Loucy (cell line): ENCODE measurements around the gene ANKS4B.
A peak's percentile ranks its signal among the peaks of the same experiment; 100 is the strongest.

Experiments used
- H2AFZ ChIP-seq: fragments of 200-600 bp; sonication (generic); 2 replicates; pipeline ENCODE4 v1.6.0; 2016; ENCODE audit warnings: antibody characterized with exemption, mild to moderate bottlenecking, low read length, moderate library complexity
- H3F3A ChIP-seq: fragments of 200-600 bp; 2 replicates; pipeline ENCODE4 v1.6.0; 2016; ENCODE audit warnings: antibody characterized with exemption, low read depth, mild to moderate bottlenecking
- H3K27me3 ChIP-seq: fragments of 200-600 bp; sonication (generic); 2 replicates; pipeline ENCODE4 v1.6.1; 2014; ENCODE audit warnings: low read length, mild to moderate bottlenecking; ENCODE audit not compliant: insufficient read depth, poor library complexity, severe bottlenecking
- H3K36me3 ChIP-seq: fragments of 200-600 bp; sonication (generic); 2 replicates; pipeline ENCODE4 v1.6.1; 2016; ENCODE audit warnings: low read length; ENCODE audit not compliant: insufficient read depth
- H3K4me1 ChIP-seq: fragments of 200-600 bp; sonication (generic); 2 replicates; pipeline ENCODE4 v1.5.1; 2014; ENCODE audit warnings: low read length, mild to moderate bottlenecking; ENCODE audit not compliant: insufficient read depth, poor library complexity, severe bottlenecking
- H3K4me2 ChIP-seq: fragments of 200-600 bp; sonication (generic); 2 replicates; pipeline ENCODE4 v1.6.0; 2014; ENCODE audit warnings: antibody characterized with exemption, low read length, low read depth, mild to moderate bottlenecking; ENCODE audit not compliant: poor library complexity, severe bottlenecking
- H3K4me3 ChIP-seq: fragments of 200-600 bp; sonication (generic); 2 replicates; pipeline ENCODE4 v1.5.1; 2014; ENCODE audit warnings: low read length, mild to moderate bottlenecking, mixed read lengths; ENCODE audit not compliant: poor library complexity, severe bottlenecking
- H3K79me2 ChIP-seq: fragments of 200-600 bp; sonication (generic); 2 replicates; pipeline ENCODE4 v1.6.1; 2014; ENCODE audit warnings: low read length; ENCODE audit not compliant: insufficient read depth
- H3K9ac ChIP-seq: fragments of 200-600 bp; sonication (generic); 2 replicates; pipeline ENCODE4 v1.6.0; 2014; ENCODE audit warnings: mild to moderate bottlenecking, low read depth, low read length, moderate library complexity; ENCODE audit not compliant: poor library complexity, severe bottlenecking
- H3K9me2 ChIP-seq: fragments of 200-600 bp; sonication (generic); replicated peaks from 2 replicates; pipeline ENCODE4 v1.6.1; 2016; ENCODE audit warnings: low read depth, low read length, mixed read lengths
- H3K9me3 ChIP-seq: fragments of 200-600 bp; sonication (generic); 2 replicates; pipeline ENCODE4 v1.6.1; 2014; ENCODE audit warnings: mild to moderate bottlenecking, antibody characterized with exemption, low read length, low read depth; ENCODE audit not compliant: insufficient read depth
- H4K20me1 ChIP-seq: fragments of 200-600 bp; sonication (generic); 2 replicates; pipeline ENCODE4 v1.6.0; 2014; ENCODE audit warnings: antibody characterized with exemption, low read length, mild to moderate bottlenecking; ENCODE audit not compliant: insufficient read depth, poor library complexity, severe bottlenecking
- CTCF ChIP-seq: fragments of 200-600 bp; sonication (generic); conservative IDR thresholded peaks from 2 replicates; pipeline ENCODE4 v1.5.1; 2014; ENCODE audit warnings: mild to moderate bottlenecking, antibody characterized with exemption, low read length
- EZH2phosphoT487 ChIP-seq: fragments of 200-600 bp; IDR thresholded peaks from 2 replicates; pipeline ENCODE4 v1.6.1; 2018; ENCODE audit warnings: antibody characterized with exemption, mild to moderate bottlenecking, moderate library complexity, borderline replicate concordance

The ANKS4B gene

GRCh38 chr16:21253470-21253869, 20.0 kb downstream of the ANKS4B start:
- no peak overlapping the region for H3K9ac ChIP-seq
- no peaks in the 10 kb centered on the region for H3K27me3 ChIP-seq
- H3K4me1 ChIP-seq = no peaks in the 10 kb centered on the region
- H3K4me2 ChIP-seq = no peak overlapping the region
- no peaks in the 10 kb centered on the region for H3F3A ChIP-seq
- no peak overlapping the region for H3K4me3 ChIP-seq
- H3K36me3 ChIP-seq = no peaks in the 10 kb centered on the region
- H3K9me2 ChIP-seq = no peaks in the 10 kb centered on the region
- H3K79me2 ChIP-seq = no peaks in the 10 kb centered on the region
- no peak overlapping the region for H2AFZ ChIP-seq
- no peaks in the 10 kb centered on the region for H4K20me1 ChIP-seq
- no peaks in the 10 kb centered on the region for H3K9me3 ChIP-seq
- TF ChIP-seq CTCF (peak; percentile 21; the same call in 1 of the 2 replicates), EZH2phosphoT487 (no peak)

- H3K79me2 ChIP-seq = no peaks in the 10 kb centered on the region
- no peaks in the 10 kb centered on the region for H3K27me3 ChIP-seq
- no peaks in the 10 kb centered on the region for H3K4me1 ChIP-seq
- no peaks in the 10 kb centered on the region for H4K20me1 ChIP-seq
- H3K9me2 ChIP-seq = no peaks in the 10 kb centered on the region
- H3K9ac ChIP-seq = no peak overlapping the region
- no peak overlapping the region for H3K4me3 ChIP-seq
- TF ChIP-seq EZH2phosphoT487 (no peak), CTCF (no peak)
- H3F3A ChIP-seq = no peaks in the 10 kb centered on the region
- no peaks in the 10 kb centered on the region for H3K36me3 ChIP-seq
- no peak overlapping the region for H2AFZ ChIP-seq
- H3K4me2 ChIP-seq = no peak overlapping the region
- H3K9me3 ChIP-seq = no peaks in the 10 kb centered on the region
Observed at GRCh38 chr16:21256636-21257035, 23.1 kb downstream of the ANKS4B start.

- no peaks in the 10 kb centered on the region for H3K9me3 ChIP-seq
- no peak for TF ChIP-seq CTCF
- TF ChIP-seq EZH2phosphoT487 = no peak
- H3K36me3 ChIP-seq = no peaks in the 10 kb centered on the region
- no peaks in the 10 kb centered on the region for H3K79me2 ChIP-seq
- H3K9ac ChIP-seq = no peak overlapping the region
- H2AFZ ChIP-seq = no peak overlapping the region
- H3K27me3 ChIP-seq = no peaks in the 10 kb centered on the region
- H3K4me1 ChIP-seq = no peaks in the 10 kb centered on the region
- H3K4me3 ChIP-seq = no peak overlapping the region
- H3F3A ChIP-seq = no peaks in the 10 kb centered on the region
- H4K20me1 ChIP-seq = no peaks in the 10 kb centered on the region
- no peaks in the 10 kb centered on the region for H3K9me2 ChIP-seq
- H3K4me2 ChIP-seq = no peak overlapping the region
Observed at GRCh38 chr16:21257284-21257683, 23.8 kb downstream of the ANKS4B start.
